HG03025 (cell line): ENCODE results near the gene RUSF1.
"Not testable (repeated sequence)": the region's sequence is repeated elsewhere in the genome, so short reads cannot be mapped to it uniquely, and the experiment has no call there.

Experiments used
- ATAC-seq: cut with Tn5 transposase; IDR thresholded peaks from one replicate; pipeline ENCODE4 v1.9.1; 2021; ENCODE audit warnings: mild to moderate bottlenecking, moderate library complexity; ENCODE audit not compliant: unreplicated experiment, low FRiP score

Gene RUSF1

DNA sequence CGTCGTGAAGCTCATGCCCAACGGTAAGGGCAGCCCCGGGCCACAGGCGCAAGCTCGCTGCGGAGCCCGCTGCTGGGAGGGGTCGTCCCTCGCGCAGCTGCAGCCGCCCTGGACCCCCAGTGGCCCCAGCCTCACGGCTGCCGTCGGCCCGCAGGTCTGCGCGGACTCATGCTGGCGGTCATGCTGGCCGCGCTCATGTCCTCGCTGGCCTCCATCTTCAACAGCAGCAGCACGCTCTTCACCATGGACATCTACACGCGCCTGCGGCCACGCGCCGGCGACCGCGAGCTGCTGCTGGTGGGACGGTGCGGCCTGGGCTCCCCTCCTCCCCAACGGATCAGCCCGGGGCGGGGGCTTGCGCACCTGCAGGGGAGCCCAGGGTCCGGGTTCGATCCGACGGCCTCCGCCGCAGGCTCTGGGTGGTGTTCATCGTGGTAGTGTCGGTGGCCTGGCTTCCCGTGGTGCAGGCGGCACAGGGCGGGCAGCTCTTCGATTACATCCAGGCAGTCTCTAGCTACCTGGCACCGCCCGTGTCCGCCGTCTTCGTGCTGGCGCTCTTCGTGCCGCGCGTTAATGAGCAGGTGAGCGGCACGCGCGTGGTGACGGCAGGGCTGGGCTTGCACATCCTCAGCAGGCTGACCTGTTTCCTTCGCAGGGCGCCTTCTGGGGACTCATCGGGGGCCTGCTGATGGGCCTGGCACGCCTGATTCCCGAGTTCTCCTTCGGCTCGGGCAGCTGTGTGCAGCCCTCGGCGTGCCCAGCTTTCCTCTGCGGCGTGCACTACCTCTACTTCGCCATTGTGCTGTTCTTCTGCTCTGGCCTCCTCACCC is 19.5 kb downstream of the RUSF1 start:
- ATAC-seq, result no peak

- ATAC-seq, result peak; percentile 83
These were observed 20.3 kb downstream of the RUSF1 start for GRCh38 chr16:31487720-31488467.

DNA sequence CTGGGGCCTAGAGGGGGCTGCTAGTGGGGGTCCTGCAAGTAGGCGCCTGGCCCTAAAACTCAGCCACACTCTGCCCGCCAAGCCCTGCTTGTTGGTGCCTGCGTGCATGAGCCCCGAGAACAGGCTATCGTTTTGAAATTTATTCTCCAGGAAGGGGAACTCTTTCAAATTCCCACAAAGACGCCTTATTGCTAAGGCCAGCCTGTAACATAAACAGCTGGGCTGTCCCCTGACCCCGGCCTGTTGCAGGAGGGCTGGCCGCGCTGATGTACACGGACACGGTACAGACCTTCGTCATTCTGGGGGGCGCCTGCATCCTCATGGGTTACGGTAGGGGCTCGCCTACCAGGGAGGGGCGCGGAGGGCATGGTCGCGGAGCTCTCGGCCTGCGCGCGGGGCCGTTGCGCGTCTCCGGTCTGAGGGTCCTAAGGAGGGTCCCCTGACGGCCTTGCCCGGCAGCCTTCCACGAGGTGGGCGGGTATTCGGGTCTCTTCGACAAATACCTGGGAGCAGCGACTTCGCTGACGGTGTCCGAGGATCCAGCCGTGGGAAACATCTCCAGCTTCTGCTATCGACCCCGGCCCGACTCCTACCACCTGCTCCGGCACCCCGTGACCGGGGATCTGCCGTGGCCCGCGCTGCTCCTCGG is 21.0 kb downstream of the RUSF1 start:
- no peak for ATAC-seq

DNA sequence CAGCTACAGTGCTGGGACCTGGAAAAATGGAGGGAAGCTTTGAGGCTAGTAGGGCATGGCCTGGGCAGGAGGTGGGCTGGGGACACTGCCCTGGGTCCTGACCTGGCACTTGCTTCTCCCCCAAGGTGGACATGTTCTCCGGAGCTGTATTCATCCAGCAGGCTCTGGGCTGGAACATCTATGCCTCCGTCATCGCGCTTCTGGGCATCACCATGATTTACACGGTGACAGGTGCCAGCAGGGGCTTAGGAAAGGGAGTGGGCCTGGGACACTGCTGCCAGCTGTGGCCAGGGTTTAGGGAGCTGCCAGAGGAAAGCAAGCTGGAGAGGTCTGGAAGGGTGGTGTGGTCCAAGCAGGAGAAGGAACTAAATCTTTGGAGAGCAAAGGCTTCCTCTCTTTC is 22.1 kb downstream of the RUSF1 start:
- no peak for ATAC-seq

- ATAC-seq, result no peak
These were observed 22.6 kb downstream of the RUSF1 start for GRCh38 chr16:31485571-31485970.

DNA sequence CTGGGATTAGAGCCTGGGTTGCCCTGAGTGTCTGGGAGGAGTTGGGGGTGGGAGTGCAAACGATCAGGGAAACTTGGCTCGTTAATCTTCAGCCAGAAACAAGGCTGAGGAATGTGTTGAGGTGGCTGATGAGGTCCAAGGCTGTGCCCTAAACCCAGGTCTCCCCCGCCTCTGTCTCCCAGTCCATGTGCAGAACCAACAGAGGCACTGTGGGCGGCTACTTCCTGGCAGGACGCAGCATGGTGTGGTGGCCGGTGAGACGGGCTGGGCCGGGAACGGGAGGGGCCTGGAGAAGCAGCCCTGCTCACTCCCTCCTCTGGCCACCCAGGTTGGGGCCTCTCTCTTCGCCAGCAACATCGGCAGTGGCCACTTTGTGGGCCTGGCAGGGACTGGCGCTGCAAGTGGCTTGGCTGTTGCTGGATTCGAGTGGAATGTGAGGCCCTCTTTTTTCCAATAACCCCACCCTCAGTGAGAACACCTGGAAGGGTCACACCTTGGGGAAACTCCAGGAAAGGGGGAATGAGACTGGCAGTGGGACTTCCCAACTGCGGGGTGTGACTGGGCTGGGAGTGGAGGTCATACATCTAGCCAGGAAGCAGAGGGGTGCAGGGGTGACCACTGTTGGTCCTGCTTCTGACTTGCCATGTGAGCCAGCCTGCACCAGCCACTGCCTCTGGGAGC is 23.6 kb downstream of the RUSF1 start:
- no peak for ATAC-seq

DNA sequence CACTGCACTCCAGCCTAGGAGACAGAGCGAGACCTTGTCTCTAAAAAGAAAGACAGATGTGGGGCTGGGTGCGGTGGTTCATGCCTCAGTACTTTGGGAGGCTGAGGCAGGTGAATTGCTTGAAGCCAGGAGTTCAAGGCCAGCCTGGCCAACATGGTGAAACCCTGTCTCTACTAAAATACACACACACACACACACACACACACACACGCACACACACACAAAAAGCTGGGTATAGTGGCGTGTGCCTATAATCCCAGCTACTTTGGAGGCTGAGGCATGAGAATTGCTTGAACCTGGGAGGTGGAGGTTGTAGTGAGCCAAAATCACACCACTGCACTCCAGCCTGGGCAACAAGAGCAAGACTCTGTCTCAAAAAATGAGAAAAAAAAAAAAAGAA is 24.1 kb downstream of the RUSF1 start:
- not testable (repeated sequence) for ATAC-seq

- no peak for ATAC-seq
These were observed 25.1 kb downstream of the RUSF1 start, which contains the start of gene SLC5A2 for GRCh38 chr16:31483081-31483480. Gene SLC5A2, plus strand, starts transcription at chr16:31483123. Its CDS starts 14 bp downstream, at chr16:31483137.

- no peak for ATAC-seq
These were observed 27.2 kb downstream of the RUSF1 start for GRCh38 chr16:31480851-31481536.

DNA sequence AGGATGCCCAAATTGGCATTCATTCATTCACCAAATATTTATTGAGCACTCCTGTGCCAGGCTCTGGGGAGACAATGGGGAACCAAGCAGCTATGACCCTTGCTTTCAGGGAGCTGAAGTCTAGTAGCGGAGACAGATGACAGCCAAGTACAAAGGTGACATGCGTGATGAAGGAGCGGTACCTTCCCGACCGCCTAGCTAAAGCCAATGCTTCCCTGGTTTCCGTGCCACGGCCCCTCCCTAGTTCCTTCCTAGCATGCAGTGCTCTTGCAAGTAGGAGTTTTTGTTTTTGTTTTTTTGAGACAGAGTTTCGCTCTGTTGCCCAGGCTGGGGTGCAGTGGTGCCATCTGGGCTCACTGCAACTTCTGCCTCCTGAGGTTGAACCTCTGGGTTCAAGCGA is 28.4 kb downstream of the RUSF1 start:
- no peak for ATAC-seq

- ATAC-seq, result no peak
These were observed 29.2 kb downstream of the RUSF1 start for GRCh38 chr16:31478956-31479355.

DNA sequence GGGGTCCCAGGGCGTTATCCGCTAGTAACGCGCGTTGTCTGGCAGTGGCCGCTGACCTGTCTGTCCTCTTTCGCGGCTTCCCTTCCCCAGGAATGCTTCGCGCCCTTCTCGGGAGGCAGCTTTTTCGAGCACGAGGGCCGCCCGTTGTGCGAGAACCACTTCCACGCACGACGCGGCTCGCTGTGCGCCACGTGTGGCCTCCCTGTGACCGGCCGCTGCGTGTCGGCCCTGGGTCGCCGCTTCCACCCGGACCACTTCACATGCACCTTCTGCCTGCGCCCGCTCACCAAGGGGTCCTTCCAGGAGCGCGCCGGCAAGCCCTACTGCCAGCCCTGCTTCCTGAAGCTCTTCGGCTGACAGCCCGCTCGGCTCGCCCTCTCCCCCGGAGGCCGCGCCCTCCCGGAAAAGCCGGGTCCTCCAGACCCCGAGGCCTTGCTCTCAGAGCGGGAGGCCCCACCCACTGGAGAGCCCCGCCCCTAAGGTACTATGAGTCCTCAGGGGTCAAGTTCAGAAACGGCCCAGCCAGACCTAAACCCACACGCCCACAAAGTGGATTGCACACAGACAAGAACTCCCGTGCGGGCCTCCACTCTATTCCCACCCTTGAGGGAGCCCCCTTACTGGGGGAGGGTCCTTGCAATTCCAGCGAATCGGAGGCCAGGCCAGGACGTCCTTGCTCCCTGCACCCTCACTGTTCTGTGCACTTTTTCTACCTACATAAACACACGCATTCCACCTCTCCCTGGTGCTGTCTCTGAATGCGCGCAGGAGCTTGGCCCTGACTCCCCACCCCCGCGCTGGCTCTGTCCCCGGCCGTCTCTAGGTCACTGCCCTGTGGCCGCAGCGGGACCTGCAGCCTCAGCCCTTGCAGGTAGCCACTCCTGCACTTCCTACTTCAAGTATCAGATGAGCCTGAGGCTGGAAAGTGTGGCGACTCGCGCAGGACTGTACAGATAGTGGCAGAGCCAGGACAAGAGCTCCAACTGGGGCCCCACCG is 30.7 kb downstream of the RUSF1 start:
- no peak for ATAC-seq

DNA sequence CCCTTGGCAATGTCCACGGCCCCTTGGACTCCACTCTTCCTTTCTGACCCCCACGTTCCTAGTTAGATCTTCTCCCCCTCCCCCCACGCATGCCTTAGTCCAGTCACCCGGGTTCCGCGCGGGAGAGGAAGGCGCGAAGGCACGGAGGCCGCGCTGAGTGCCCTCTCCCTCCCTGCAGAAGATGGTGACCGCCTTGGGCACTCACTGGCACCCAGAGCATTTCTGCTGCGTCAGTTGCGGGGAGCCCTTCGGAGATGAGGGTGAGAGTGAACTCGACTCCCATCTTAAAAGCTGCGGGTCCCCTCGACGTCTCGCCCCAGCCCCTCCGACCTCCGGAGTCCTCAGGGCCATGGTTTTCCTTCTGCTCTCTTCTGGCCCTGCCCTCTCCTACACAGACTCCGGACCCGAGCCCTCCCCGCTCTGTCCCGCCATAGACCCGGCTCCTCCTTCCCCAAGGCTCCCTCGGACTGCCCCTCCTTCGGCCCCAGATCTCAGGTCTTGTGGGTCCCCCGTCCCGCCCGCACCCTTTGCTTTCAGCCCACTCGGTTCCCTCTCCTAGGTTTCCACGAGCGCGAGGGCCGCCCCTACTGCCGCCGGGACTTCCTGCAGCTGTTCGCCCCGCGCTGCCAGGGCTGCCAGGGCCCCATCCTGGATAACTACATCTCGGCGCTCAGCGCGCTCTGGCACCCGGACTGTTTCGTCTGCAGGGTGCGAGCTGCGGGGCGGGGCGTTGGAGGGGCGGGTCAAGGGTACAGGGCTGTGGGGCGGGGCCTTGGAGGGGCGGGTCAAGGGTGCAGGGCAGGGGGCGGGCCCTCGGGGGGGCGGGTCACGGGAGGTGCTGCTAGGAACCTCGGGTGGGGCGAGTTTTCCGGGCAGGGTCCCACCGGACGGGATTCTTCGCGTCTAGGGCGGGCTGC is 31.6 kb downstream of the RUSF1 start:
- no peak for ATAC-seq

DNA sequence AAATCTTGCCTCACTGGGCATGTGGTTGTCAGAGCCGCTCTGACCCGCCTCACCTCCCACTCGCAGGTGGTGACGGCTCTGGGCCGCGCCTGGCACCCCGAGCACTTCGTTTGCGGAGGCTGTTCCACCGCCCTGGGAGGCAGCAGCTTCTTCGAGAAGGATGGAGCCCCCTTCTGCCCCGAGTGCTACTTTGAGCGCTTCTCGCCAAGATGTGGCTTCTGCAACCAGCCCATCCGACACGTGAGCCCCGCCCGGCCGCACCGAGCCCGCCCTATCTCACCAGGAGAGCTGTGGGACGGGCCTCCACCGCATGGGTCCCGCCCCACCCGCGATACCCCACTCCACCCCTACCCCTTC is 32.3 kb downstream of the RUSF1 start:
- ATAC-seq, result no peak

DNA sequence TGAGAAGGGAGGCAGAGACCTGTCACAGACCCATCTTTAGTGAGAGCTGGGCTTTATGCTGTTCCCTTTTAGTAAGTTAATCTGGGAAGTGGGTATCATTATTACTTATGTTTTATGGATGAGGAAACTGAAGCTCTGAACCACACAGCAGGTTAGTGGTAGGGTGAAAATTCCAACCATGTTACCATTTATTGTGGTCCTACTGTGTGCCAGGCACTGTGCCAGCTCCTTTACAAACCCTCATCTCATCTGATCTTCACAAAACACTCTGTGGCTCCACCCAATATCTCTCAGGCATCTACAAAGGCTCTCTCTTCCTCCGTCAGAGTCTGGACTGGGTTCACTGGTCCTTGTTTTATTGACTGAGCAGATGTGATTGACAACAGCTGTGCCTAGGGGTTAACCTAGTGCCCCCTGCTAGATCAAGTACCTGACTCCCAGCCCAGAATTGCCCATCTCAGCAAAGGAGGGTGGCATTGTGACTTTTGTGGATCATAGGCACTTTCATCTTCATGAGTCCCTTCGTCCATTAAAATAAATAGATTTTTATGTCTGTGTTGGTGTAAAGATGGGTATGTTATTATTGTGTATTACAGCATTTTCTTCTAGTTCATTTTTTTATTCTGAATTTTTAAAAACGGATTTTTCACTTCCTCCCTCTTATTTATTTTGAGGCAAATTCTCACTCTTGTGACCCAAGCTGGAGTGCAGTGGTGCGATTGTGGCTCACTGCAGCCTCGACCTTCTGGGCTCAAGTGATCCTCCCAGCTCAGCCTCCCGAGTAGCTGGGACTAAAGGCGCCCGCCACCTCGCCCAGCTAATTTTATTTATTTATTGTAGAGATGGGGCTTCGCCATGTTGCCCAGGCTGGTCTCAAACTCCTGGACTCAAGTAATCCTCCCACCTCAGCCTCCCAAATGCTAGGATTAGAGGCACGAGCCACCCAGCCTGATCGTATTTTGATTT is 33.1 kb downstream of the RUSF1 start:
- no peak for ATAC-seq

DNA sequence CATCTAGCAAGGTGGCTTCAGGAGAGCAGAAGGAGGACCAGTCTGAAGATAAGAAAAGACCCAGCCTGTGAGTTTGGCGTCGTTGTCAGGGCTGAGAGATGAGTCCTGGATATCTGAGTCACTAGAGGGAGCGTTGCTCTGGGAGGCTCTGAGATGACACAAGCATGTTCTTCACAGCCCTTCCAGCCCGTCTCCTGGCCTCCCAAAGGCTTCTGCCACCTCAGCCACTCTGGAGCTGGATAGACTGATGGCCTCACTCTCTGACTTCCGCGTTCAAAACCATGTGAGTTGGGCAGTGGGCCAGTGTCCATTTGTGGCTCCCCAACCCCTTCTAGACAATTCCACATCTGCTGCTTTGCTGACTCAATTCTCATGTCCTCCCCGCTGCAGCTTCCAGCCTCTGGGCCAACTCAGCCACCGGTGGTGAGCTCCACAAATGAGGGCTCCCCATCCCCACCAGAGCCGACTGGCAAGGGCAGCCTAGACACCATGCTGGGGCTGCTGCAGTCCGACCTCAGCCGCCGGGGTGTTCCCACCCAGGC is 33.9 kb downstream of the RUSF1 start:
- ATAC-seq, result no peak
